PFSK-1 (cell line): ENCODE data around the gene RANBP3.

Experiments used
- POLR2AphosphoS5 ChIP-seq: IDR thresholded peaks from 2 replicates; pipeline ENCODE4 v1.6.1; 2012; ENCODE audit warnings: low read depth, mild to moderate bottlenecking, control low read depth, low read length, moderate library complexity
- SIN3A ChIP-seq: IDR thresholded peaks from 2 replicates; pipeline ENCODE4 v1.6.1; 2012; ENCODE audit warnings: mild to moderate bottlenecking, low read length, moderate library complexity, borderline replicate concordance; ENCODE audit not compliant: insufficient read depth
- TAF1 ChIP-seq: IDR thresholded peaks from 2 replicates; pipeline ENCODE4 v1.6.1; 2012; ENCODE audit warnings: low read length, control low read depth, borderline replicate concordance; ENCODE audit not compliant: insufficient read depth

- TF ChIP-seq POLR2AphosphoS5, result no peak
- no peak for TF ChIP-seq SIN3A
- no peak for TF ChIP-seq TAF1
Observed at GRCh38 chr19:5960005-5961001, 17.6 kb downstream of the RANBP3 start.
